ENCODE results near the gene SLX9.

The SLX9 gene

GRCh38 chr21:44905728-44906090 lies 34.1 kb upstream of the SLX9 start:
- TF ChIP-seq GABPA (IDR thresholded peaks at IDR 0.05; ENCODE audit: low read depth), result no peak
- no peak for TF ChIP-seq SPI1 (IDR thresholded peaks at IDR 0.05; ENCODE audit: borderline replicate concordance, low read depth)
- TF ChIP-seq POLR2AphosphoS5 (IDR thresholded peaks at IDR 0.05; ENCODE audit: low read depth), result 0 out of 2 replicates have a peak, but pooled peaks have one; percentile 11
- Histone ChIP-seq H3K27ac (replicated peaks) (no peak overlapping the region), H3K4me3 (replicated peaks; ENCODE audit: insufficient read depth, low read length) (no peak overlapping the region), H3K27me3 (ENCODE audit: insufficient read depth, poor library complexity, severe bottlenecking) (no peaks in the 10 kb centered on the region)
- DNase-seq (ENCODE audit: low read depth in 1 of 2, low spot score in 1 of 2), result no peak

- no peak for TF ChIP-seq GABPA (IDR thresholded peaks at IDR 0.05; ENCODE audit: low read depth)
- no peak for TF ChIP-seq SPI1 (IDR thresholded peaks at IDR 0.05; ENCODE audit: borderline replicate concordance, low read depth)
- TF ChIP-seq REST (IDR thresholded peaks at IDR 0.05; ENCODE audit: insufficient replicate concordance, low read depth), result no peak
- no peak for TF ChIP-seq CTCF (IDR thresholded peaks at IDR 0.05; ENCODE audit: insufficient read depth, low read length)
- TF ChIP-seq POLR2AphosphoS5 (IDR thresholded peaks at IDR 0.05; ENCODE audit: low read depth), result peak; percentile 20; the same call in 1 of the 2 replicates
- H3K27ac ChIP-seq (replicated peaks), result peak overlapping the region; percentile 30
- no peak for DNase-seq (ENCODE audit: low read depth in 1 of 2, low spot score in 1 of 2)
- H3K27me3 ChIP-seq (ENCODE audit: insufficient read depth, poor library complexity, severe bottlenecking), result no peaks in the 10 kb centered on the region
- H3K4me3 ChIP-seq (replicated peaks; ENCODE audit: insufficient read depth, low read length), result no peak overlapping the region
Measured at GRCh38 chr21:44907225-44907965, 32.4 kb upstream of the SLX9 start.

GRCh38 chr21:44907966-44908895 lies 31.6 kb upstream of the SLX9 start:
- no peaks in the 10 kb centered on the region for H3K27me3 ChIP-seq (ENCODE audit: insufficient read depth, poor library complexity, severe bottlenecking)
- peak overlapping the region; percentile 30 for H3K27ac ChIP-seq (replicated peaks)
- peak in 1 of 2 experiments; percentile 81 for DNase-seq (ENCODE audit: low read depth in 1 of 2, low spot score in 1 of 2)
- TF ChIP-seq CTCF (IDR thresholded peaks at IDR 0.05; ENCODE audit: insufficient read depth, low read length) (no peak), REST (IDR thresholded peaks at IDR 0.05; ENCODE audit: insufficient replicate concordance, low read depth) (no peak), POLR2AphosphoS5 (IDR thresholded peaks at IDR 0.05; ENCODE audit: low read depth) (0 out of 2 replicates have a peak, but pooled peaks have one; percentile 9), SPI1 (IDR thresholded peaks at IDR 0.05; ENCODE audit: borderline replicate concordance, low read depth) (peak; percentile 65; the same call in 1 of the 2 replicates)
- no peak overlapping the region for H3K4me3 ChIP-seq (replicated peaks; ENCODE audit: insufficient read depth, low read length)

- Histone ChIP-seq H3K27ac (replicated peaks) (no peak overlapping the region; the same call in 1 of the 2 replicates), H3K4me3 (replicated peaks; ENCODE audit: insufficient read depth, low read length) (no peak overlapping the region), H3K27me3 (ENCODE audit: insufficient read depth, poor library complexity, severe bottlenecking) (no peaks in the 10 kb centered on the region)
- no peak for DNase-seq (ENCODE audit: low read depth in 1 of 2, low spot score in 1 of 2)
- TF ChIP-seq POLR2AphosphoS5 (IDR thresholded peaks at IDR 0.05; ENCODE audit: low read depth) (no peak), REST (IDR thresholded peaks at IDR 0.05; ENCODE audit: insufficient replicate concordance, low read depth) (no peak)
Measured at GRCh38 chr21:44908908-44909307, 30.9 kb upstream of the SLX9 start.

All from HL-60 (cell line).